HUDEP-2 (cell line): ENCODE results near the gene CLASRP.
"Not testable (repeated sequence)": the region's sequence is repeated elsewhere in the genome, so short reads cannot be mapped to it uniquely, and the experiment has no call there.

Experiments
- DNase-seq, 76 experiments: peaks; one replicate each; lab custom pipeline; 2025; ENCODE audit not compliant: unreplicated experiment in 76 of 76; lab: John Stamatoyannopoulos, UW

Gene CLASRP

DNA sequence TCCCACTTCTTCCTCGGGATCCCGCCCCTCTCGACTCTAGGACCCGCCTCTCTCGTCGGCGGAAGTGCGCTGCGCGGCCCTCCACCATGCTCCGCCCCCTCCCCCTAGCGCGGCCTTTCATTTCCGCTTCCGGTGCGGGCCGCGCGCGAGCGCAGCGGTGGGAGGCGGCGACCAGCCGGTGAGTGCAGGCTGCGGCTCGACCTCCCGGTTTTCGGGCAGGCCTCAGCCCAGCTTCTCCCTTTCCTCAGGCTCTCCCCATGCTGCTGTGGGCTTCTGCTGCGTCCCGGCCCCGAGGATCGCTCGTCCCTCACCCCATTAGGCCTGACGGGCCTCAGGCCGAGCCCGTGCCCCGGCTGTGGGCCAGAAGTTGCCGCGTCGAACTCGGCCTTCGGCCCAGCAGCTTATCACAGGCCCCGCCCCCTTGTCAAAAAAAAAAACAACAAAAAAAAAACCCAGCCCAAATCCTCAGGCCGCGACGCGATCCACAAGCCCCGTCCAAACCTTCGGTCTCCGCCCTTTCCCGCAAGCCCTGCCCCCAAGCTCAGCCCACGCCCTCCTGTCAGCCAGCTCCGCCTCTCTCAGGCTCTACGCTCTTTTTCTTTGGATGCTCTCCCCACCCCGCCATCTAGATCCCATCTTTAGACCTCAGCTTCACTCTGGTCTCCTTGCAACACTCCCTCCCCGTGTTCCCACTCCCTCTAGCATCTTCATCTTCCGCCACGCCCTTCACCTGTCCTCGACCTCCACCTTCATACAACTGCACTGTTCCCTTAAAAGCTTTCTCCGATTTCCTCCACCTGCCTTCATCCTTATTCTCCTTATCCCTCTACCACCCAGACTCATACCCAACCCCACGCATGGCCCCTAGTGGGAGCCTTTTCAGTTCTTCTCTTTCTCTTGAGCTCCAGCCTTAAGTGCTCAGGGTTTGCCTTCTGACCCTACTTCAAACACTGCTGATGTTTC lies at the start of gene CLASRP:
Gene CLASRP, plus strand, starts transcription at position 115 of the 963 bp plus-strand sequence. CDS start 1,168 bp downstream, outside the sequence.
- DNase-seq = peak in 75 of 76 experiments; percentile 43 to 95 (median 87)

DNA sequence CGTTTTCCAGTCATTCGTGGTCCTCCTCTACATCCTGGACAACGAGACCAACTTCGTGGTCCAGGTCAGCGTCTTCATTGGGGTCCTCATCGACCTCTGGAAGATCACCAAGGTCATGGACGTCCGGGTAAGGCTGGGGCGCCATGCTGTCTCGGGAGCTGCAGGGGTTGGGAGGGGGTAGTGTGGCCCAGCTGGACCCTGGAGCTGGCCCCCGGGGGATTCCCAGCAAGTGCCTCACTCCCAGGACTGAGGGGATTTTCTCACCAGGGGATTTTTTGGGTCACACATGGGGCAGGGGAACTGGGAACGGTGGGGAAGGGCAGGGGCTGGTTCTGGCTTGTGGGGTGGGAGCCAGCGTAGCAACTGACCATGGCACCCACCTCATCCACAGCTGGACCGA lies 48.4 kb upstream of the CLASRP start:
- no peak for DNase-seq

- no peak for DNase-seq
Measured at GRCh38 chr19:44990966-44991365, 47.9 kb upstream of the CLASRP start.

GRCh38 chr19:44992336-44993163 lies 46.3 kb upstream of the CLASRP start:
- DNase-seq = no peak

- no peak for DNase-seq
Measured at GRCh38 chr19:44993526-44993925, 45.3 kb upstream of the CLASRP start.

GRCh38 chr19:44993926-44994537 lies 44.8 kb upstream of the CLASRP start:
- no peak for DNase-seq

DNA sequence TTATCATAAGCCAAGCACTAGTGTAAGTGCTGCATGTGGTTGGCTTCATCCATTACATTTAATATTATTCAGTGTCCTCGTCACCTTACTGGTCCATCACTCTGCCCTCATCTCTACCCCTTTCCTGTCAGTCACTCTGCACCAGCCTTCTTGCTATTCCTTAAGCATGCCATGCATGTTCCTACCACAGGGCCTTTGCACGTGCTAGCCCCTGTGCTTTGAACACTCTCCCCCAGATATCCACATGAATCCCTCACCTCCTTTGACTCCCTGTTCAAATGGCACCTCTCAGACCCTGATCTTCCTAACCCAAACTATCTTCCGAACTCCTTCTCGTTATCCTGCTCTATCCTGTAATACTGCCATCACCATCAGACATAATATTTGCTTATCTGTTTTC lies 40.8 kb upstream of the CLASRP start:
- DNase-seq = no peak

GRCh38 chr19:44999131-44999925 lies 39.5 kb upstream of the CLASRP start:
- not testable (repeated sequence) for DNase-seq

DNA sequence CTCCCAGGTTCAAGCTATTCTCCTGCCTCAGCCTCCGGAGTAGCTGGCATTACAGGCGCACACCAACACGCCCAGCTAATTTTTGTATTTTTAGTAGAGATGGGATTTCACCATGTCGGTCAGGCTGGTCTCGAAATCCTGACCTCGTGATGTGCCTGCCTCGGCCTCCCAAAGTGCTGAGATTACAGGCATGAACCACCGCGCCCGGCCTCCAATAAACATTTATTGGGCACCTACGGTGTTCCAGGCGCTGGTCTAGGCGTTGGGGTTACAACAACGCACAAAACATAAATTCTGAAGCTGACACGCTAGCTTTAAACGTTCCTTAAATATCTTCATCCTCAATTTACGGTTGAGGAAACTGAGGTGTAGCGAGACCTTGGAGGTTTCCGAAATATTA lies 38.2 kb upstream of the CLASRP start:
- DNase-seq = not testable (repeated sequence)

DNA sequence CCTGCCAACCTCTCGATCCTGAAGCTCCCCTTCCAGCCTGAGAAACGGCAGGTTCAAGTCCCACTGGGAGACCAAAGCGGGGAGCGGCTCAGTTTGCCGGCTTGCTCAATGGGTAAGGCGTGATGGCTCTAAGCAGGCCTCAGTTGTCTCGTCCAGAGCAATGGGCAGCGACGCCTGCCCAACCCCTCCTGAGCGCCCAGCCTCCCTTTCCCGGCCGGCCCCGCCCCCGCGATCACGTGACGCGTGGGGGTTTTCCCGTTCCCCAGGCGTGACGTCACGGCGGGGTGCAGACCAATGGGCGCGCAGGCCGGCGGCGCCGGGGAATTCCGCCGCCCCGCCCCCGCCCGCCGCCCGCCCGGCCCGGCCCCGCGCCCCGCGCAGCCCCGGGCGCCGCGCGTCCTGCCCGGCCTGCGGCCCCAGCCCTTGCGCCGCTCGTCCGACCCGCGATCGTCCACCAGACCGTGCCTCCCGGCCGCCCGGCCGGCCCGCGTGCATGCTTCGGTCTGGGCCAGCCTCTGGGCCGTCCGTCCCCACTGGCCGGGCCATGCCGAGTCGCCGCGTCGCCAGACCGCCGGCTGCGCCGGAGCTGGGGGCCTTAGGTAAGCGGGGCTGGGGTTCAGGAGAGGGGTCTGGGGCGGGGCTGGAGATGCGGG lies 37.6 kb upstream of the CLASRP start, which contains the start of gene RELB:
Gene RELB, plus strand, starts transcription at position 378 of the 653 bp plus-strand sequence. Its CDS starts 116 bp downstream, at position 494.
- peak in 75 of 76 experiments; percentile 32 to 97 (median 90) for DNase-seq

- no peak for DNase-seq
Measured at GRCh38 chr19:45003485-45003884, 35.4 kb upstream of the CLASRP start.

DNA sequence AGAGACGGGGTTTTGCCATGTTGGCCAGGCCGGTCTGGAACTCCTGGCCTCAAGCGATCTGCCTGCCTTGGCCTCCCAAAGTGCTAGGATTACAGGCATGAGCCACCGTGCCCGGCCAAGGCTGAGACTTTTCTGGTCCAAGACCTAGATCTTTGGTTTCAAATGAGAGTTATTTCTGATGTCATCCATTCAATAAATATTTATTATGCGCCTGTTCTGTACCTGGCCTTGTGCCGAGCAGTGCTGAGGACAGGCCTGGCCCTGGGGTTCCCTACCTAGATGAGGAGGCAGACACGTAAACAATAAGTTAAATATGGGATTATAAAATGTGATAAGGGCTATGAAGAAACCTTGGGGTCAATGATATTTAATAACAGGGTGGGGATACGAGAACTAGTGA lies 33.1 kb upstream of the CLASRP start:
- no peak for DNase-seq

DNA sequence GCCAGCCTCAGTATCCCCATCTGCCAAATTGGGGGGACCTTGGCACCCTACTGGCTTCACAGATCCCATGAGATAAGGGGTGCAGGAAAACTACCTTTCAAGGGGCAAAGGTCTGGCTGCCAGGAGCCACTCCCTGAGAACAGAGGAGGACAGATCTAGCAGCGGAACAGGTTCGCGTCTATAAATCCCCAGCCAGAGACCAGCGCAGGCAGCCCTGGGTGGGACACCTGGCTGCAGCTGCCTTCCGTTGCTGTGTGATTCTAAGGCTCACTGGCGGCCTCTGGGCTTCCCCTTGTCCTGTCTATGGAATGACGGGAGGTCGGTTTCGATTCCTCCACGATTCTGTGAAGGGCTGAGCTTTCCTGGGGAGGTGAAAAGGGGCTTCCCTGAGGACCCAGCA lies 30.3 kb upstream of the CLASRP start:
- DNase-seq = no peak

DNA sequence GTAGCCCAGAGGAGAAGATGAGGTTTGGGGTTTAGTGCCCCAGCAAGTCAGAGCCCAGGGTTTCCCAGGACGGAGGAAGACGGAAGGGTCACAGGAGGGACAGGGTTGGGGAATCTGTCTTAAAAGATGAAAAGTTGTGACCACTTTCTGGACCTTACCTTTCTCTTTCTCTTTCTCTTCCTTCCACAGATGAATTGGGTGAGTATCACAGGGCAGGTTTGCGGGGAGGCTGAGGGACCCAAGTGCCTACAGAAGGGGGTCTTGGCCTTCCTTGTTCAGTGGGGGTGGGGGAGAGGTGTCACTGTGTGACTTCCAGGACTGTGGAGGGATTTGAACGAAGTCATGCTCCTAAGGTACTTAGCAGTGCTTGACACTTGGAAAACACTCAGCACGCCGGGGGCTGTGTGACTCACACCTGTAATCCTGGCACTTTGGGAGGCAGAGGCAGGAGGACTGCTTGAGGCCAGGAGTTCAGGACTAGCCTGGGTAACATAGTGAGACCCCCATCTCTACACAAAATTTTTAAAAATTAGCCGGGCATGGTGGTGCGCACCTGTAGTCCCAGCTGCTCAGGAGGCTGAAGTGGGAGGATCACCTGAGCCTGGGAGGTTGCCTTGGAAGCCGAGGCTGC lies 29.1 kb upstream of the CLASRP start:
- no peak for DNase-seq

- DNase-seq = peak in 1 of 76 experiments; percentile 6
Measured at GRCh38 chr19:45010306-45010705, 28.5 kb upstream of the CLASRP start.

- no peak for DNase-seq
Measured at GRCh38 chr19:45011959-45012358, 26.9 kb upstream of the CLASRP start.

DNA sequence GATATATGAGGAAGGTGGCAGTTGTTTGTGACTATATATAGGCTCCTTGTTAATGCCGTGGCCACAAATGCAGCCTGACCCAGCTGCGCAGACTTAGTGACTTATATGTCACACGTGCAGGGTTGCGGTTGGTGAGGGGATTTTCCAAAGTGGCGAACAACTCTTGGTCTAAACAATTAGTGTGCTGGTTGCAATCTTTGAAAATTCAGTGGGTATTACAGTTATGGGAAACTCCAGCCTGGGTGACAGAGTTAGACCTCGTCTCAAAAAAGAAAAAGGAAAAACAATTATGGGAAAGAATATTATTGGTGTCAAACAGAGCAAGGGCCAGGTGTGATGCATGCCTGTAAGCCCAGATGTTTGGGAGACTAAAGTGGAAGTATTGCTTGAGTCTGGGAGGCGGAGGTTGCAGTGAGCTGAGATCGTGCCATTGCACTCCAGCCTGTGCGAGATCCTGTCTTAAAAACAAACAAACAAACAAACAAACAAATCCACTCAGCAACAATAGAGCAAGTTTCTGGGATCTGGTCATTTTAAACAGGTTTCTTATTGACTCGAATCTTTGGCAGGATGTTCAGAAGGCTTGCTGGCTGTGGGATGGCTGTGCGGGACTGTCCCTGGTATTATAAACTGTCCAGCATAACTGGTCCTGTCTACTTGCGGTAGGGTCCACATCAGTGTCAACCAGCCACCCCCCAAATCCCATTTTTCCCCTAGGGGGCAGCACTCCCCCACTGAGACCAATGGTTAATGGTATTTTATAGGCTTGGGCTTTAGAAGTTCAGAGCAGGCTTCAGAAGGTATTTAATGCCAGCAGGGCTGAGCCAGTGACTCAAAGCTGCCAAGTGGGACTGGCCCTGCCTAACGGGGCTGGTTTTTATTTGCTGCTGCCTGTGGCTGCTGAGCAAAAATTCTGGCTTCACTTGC lies 22.2 kb upstream of the CLASRP start:
- DNase-seq = peak in 70 of 76 experiments; percentile 25 to 86 (median 66)

- DNase-seq = no peak
Measured at GRCh38 chr19:45019187-45019586, 19.7 kb upstream of the CLASRP start.
